Sciatic nerve (tissue), 2 donors: ENCODE measurements around the gene SPTBN1. TPM values are rescaled to one million over a fixed set of nuclear protein-coding genes. Genes with fewer than 3 reads are reported as not detected.
A peak's percentile ranks its signal among the peaks of the same experiment; 100 is the strongest.

Experiments used
- ATAC-seq: fragments of 200-7000 bp; cut with Tn5 transposase; one replicate; pipeline ENCODE4 v1.9.1; 2020; ENCODE audit warnings: mild to moderate bottlenecking, moderate library complexity
- DNase-seq: peaks from one replicate; pipeline ENCODE4 v3.0.0-alpha.2; 2020; ENCODE audit warnings: low spot score
- intact Hi-C: fragments of 100-400 bp; cut with DNase I; formaldehyde crosslinking; loops from one replicate; pipeline ENCODE4 v1.14.2; 2022
- total RNA-seq: library from RNA; stranded (reverse); fragmentation: NEBNext Ultra II Directional; extraction: Animal tissue kit (Norgen Biotek cat#: 25700); gene quantifications from one replicate; pipeline ENCODE4 v1.2.1, GENCODE V29; 2021
- donor health status: DM: no; HTN: no; CAD: no.
- donor health status: DM: no; HTN: no; CAD: no.

SPTBN1 gene
- total RNA-seq, 1 donor from 2014 or later, result 1,016 TPM

DNA sequence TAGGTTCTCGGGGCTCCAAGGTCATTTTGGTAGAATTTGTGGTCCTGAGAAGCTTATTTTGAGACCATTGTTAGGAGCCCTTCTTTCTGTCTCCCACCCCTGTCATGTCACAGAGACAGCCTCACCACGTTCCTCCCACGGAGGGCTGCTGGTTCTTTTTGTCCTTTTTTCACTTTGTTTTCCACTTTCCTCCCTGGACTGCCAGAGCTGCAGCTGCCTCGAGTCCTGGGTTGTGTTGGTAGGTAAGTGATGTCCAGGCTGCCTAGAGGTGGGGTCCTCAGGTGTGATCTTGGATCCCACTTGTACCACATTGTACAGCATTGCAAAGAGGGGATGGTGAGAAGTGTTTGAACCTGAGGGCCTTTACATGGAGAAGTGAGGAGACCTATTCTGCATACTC lies 137.1 kb downstream of the SPTBN1 start:
- intact Hi-C loops, result no loop called here
- no peak for ATAC-seq
- DNase-seq, result no peak

DNA sequence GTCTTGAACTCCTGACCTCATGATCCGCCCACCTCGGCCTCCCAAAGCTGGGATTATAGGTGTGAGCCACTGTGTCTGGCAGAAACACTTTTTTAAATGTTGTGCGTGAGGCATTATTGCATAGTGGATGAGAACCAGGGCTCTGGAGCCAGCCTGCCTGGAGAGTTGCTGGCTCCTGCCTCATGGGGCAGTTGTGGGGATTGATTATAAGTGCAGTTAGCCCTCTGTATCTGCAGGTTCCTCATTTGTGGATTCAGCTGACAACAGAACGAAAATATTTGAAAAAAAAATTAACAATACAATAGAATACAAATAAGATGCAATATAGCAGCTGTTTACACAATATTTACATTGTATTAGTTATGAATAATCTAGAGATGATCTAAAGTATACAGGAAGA lies 137.9 kb downstream of the SPTBN1 start:
- intact Hi-C loops, result no loop called here
- ATAC-seq, result no peak
- DNase-seq, result no peak

DNA sequence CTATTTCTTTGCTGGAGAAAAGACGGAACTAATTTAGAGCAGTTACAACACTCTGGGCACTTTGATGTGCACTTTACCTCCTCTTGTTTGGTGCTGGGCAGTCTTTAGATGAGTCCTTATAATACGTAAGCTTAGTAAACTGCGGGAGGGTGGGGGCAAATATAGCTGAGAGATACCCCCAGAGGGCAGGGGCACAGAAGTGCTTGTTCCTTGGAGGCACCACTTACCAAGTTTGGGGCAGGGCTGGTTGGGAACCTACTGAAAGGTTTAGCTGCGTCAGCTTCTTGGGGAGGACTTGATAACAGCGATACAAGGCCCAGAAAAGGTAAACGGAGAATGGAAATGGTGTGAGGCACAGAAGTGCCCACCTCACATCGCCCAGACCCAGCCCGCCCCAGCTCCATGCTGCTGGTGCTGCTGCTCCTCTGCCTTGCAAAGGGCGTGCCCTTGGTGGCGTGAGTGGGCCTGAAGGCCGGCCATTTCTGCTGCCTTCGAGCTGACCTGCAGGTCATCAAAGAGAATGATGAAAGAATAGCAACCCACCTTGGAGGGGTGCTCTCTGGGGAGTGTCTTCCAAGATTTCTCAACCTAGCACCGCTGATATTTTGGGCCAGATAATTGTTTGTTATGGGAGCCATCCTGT lies 139.2 kb downstream of the SPTBN1 start:
- intact Hi-C loops, result no loop called here
- ATAC-seq, result no peak
- no peak for DNase-seq

DNA sequence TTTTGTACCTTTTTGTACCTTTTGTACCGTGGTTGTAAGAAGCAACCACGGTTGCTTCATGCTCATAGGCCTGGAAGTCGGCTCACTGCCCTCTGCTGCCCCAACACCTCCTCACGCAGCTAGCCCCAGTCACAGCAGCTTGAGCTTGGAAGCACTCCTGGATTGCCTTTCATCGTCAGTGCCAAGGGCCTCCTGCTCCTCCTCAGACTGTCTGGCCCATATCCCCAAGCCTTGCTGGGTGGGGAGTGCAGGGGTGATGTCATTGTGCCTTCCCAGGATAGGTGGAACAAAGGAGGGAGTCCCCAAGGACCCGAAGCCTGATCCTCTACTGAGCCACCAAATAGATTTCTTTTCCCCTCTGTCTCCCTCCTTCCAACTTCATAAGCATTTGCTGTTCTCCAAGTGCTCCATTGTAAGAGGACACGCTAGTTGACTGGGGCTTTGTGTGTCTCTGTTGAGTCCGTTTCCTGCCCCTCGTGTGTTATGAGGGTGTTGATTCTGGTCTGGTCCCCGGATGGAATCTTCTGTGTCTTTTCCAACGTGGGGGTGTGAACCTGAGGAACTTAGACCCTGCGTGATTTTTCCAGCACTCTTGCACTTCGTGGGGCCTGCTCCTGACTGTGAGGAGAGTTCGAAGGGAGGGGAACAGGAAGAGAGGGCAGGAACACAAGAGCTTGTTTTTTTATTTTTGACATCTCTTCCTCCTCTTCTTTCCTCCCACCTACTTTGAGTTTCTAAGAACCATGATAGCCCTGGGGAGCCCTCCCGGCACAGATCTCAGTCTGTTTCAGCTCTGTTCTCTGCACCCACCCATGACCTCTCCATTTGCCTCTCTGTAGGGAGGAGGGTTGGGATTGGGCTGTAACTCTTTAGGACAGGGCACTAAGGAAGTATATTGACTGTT lies 140.1 kb downstream of the SPTBN1 start:
- no peak for DNase-seq
- intact Hi-C loops, result no loop called here
- peak; percentile 68 for ATAC-seq

DNA sequence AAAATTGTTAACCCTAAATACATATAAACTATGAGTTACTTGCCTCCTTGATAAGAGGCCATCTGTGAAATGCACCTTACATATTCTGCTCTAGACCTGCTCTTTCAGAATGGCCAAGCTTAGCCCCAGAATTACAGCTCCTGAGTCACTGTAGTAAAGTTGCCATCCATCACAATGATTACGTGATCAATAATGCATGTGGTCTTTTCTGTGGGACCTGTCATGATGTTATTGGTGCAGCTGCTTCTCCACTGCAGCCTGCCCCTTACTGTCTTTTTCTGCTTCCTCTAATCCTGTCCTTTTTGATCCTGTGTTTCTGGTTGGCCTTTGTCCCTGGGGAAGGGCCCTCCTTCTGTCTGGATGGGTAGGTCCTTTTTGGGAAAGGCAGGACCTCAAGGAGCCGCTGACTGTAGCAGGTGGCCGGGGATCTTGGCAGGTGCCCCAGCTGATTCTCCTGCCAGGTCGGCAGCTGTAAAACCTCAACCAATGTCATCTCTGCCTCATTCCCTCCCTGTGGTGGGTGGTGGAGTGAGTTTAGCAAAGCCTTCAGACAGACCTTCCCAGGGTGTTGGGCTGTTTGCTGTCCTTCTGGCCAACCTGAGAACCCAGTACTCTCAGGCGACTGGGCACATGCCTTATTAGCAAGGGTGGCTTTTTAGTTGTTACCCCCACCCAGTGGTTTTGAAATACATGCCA lies 141.2 kb downstream of the SPTBN1 start:
- no peak for DNase-seq
- intact Hi-C loops, result no loop called here
- no peak for ATAC-seq

DNA sequence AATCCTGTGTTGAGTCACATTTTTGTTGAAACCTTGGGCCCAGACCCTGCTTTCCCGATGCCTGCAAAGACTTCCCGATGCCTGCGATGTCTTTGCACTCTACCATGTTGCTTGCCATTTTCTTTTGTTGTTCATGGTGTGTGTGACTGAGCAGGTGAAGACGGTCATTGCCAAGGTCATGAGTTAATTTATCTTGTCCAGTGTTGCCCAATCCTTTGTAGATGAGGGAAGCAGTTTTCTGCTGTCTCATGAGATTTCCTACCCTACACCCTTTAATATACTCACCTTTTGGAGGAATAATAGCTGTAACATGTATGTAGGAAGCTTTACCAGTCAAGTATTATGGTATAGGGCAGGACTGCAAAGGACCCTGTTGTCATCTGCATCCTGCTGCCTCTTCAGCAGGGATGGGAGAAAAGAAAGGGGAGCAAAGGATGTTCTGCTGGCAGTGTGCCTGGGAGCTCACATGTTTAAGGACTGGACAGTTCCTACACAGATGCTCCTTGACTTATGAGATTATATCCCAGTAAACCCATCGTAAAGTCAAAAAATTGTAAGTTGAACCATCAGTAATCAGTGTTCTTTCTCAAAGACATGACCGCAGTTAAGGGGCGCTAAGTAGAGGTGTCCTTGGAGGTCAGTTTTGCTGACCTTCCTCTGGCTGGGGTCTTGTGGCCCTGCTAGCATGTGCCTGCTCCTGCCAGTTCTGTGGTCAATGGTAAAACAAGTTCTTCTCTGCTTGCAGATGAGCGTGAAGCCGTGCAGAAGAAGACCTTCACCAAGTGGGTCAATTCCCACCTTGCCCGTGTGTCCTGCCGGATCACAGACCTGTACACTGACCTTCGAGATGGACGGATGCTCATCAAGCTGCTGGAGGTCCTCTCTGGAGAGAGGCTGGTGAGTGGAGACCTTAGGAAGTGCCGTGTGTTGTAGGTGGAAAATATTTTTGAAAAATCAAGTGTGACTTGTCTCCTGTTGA lies 142.5 kb downstream of the SPTBN1 start:
- intact Hi-C loops, result no loop called here
- no peak for ATAC-seq
- no peak for DNase-seq

DNA sequence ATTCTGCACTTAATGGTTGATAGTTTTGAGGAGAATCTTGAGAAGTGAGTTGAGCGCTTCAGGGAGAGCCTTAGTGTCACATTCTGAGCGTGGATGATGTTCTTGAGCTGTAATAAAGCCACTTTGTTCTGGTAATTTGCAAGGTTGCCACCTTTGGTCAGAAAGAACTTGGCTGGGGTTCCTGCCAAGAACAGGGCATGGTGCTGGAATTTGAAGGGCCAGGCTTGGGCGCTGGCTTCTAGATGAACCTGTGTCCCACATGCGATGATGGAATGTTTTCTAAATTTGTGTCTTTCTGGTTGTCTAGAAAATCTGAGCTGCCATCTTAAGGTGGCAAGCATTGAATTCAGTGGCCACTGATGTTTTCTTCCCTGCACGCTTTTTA lies 143.2 kb downstream of the SPTBN1 start:
- intact Hi-C loops, result no loop called here
- ATAC-seq (no peak), DNase-seq (no peak)

DNA sequence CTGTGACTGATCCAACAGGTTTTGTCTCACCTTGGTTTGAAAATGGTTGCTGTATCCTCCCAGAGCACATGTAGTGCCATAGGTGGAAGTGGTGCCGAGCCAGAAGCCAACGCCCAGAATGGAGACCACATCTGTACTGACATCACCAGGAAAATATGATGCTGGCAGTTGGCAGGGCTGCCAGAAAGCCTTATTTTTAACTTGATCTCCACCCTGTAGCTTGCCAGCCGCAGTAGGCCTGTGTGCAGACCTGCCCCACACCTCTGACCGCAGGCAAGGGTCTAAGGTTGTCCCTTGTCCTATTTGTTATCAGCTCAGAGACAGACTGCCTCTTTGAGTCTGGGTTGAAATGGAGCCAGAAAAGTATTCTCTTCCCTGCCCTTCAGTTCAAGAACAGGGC lies 143.8 kb downstream of the SPTBN1 start:
- ATAC-seq (peak; percentile 38), DNase-seq (no peak)
- intact Hi-C loops, result no loop called here

DNA sequence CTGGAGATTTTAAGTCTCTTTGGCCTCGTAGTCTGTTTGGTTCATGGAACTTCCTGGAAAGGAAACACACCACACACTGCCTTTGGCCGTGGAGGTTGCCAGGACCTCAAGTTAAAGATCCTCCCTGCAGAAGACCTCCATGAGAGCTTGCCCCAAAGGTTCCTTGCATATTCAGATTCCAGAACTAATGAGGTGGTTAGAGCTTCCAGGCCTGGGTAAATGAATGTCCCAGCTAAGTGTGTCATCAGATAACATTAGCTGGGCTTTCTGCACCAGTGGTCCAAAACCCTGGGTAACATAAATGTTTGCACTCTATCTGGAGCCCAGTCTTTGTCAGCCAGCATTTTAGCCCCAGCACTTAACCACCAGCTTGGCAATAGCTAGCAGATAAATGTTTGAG lies 145.2 kb downstream of the SPTBN1 start:
- intact Hi-C loops, result no loop called here
- ATAC-seq, result no peak
- no peak for DNase-seq

DNA sequence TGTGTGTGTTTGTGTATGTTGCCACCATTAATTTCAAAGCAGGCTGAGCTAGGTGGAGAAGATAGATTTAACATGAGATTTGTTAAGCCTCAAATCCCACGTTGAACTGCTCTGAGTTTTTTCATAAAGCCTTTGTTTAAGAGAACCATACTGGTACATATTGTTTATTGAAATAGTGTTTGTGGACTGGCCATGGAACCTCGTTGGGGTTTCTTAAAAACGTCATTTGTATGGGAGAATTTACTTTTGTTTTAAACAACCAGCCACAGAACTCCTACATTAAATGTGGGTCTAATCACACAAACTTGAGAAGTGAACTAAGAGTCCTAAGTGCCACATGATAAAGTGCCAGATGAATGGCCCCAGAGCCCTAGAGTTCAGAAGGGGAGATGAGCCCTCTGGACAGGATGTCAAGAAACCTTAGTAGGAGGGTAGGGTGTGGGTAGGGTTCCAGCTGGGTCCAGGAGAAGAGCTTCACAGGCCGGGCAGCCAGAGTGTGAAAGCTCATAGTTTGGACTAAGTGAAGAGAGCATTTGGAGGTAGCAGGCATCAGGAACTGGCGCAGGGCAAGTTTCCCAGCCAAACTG lies 146.7 kb downstream of the SPTBN1 start:
- intact Hi-C loops, result no loop called here
- ATAC-seq (peak; percentile 5), DNase-seq (no peak)

DNA sequence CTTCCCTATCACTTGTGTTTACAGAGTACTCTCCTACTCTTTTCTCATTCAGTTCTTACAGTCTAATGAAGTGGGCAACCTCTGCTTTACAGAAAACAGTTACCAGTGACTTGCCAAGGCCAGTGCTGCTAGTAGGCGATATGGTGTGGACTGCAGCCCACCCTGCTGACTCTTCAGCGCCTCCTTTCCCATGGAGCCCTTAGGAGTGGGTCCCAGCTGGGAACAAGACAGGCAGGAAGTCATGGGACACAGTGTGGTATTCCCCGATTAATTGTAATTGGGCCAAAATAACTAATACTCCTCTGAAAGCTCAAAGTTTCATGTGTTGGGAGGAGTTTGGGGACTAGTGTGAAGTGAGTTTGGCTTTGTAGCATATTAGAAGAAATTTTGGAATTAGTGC lies 147.2 kb downstream of the SPTBN1 start:
- no peak for DNase-seq
- ATAC-seq, result peak; percentile 60
- intact Hi-C loops, result no loop called here

DNA sequence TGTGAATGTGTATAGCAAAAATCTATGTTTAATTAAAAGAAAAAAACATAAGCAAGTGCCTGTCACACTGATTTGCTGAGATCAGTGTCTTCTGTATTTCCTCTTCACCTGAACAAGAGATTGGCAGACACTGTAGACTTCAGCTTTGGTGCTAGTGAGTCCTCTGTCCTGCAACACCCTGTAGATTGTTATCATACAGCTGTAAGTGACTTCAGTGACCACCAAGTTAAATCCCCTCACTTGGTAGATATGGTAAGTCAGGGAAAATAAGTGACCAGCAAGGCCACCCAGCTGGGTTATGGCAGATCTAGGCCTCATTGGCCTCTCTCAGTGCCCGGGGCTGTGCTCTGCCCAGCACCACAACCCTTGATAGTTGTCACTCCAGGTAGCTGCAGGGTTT lies 147.7 kb downstream of the SPTBN1 start:
- intact Hi-C loops, result no loop called here
- DNase-seq, result no peak
- ATAC-seq, result no peak

DNA sequence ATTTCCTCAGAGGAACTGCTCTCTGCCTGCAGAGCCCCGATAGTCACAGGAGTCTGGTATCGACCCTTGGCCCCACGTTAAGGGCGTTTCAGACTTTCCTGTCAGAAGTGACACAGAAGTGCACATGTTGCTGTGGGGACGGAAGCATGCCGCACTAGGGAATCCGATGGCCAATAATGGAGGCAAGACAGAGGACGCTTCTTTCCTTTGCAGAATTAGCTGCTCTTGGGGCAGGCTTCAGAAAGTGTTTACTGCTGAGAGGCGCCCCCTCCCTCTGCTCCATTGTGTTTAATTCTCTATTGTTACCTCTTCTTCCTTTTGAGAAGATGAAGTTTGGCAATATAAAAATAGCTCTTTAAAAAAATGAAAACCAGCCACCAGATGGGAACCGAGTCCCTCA lies 148.7 kb downstream of the SPTBN1 start:
- ATAC-seq, result peak; percentile 20
- intact Hi-C loops, result no loop called here
- DNase-seq, result no peak

DNA sequence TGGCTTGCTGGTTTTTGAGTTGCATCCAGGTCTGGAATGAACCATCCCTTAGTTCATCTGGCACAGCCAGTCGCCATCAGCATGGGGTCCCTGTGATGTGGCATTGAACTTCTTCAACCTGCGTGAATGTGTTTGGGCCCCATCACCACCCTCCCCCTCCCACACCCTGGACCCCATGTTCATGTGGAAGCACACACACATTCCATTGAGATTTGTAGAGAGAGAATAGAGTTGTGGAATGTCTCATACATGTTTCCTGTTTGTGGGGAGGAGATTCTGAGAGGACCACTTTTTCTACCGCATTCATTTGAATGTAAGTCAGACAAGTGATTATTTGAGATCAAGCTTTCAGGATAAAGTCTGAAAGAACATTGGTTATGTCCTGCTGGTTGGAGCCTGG lies 149.7 kb downstream of the SPTBN1 start:
- DNase-seq, result no peak

DNA sequence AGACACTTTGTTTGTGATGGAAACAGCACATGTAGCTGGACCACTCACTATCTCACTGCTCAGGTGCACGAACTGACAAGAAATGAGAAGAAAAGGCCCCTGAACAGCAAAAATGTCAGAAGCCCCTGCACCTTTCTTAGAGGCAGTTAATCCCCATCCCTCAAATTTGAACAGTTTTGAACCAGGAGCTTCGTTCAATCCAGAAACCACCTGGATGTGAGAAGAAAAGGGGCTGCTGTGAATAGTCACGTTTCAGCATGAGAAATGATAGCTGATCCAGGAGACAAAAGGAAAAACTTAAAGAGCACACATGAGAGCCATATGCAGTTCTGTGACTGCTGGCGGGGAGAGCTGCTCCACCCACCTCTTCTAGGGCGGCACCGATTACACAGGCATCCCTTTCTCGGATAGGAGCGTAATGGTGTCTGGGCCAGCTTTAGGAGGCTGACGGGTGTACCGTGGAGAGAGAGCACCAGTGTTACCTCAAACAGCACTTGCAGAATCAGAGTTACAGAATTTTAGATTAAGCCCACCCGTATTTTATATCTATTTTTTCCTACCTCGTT lies 150.3 kb downstream of the SPTBN1 start:
- DNase-seq (no peak), ATAC-seq (peak; percentile 52)
- intact Hi-C loops, result no loop called here

More for the DNA sequence above, 149.7 kb downstream of the SPTBN1 start:
- intact Hi-C loops, result no loop called here
- ATAC-seq, result no peak

DNA sequence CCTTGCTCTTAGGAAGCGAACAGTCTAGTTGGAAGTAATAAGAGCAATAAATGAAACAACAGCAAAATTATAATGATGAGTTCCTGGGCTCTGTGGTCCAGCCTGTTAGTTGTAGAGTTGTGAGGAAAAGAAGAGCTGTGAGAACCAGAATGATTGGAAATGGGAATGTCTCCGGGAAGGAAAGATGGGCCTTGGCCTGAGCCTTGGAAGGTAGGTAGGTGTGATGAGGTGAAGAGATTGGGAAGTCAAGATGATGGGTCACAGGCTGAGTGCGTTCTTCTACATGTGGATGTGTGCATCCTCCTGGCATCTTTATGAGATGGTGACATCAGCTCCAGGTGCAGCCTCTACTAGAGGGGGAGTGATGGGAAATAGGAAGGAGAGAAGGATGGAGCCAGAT lies 152.1 kb downstream of the SPTBN1 start:
- intact Hi-C loops, result no loop called here
- no peak for DNase-seq
- no peak for ATAC-seq

DNA sequence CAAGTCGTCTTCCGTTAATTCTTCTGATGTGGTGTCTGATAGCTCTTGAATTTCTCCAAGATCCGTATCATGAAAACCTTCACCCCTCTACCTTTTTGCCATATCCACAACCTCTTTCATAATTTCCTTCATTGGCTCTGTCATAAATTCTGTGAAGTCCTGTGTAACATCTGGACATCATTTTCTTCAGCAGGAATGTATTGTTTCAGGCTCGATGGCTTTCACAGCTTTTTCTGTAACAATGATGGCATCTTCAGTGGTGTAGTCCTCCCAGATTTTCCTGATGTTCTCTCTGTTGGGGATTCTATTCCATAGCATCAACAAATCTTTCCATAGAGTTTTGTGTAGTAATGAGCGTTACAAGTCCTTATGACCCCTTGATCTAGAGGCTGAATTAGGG lies 153.1 kb downstream of the SPTBN1 start:
- DNase-seq (no peak), ATAC-seq (no peak)
- intact Hi-C loops, result no loop called here

DNA sequence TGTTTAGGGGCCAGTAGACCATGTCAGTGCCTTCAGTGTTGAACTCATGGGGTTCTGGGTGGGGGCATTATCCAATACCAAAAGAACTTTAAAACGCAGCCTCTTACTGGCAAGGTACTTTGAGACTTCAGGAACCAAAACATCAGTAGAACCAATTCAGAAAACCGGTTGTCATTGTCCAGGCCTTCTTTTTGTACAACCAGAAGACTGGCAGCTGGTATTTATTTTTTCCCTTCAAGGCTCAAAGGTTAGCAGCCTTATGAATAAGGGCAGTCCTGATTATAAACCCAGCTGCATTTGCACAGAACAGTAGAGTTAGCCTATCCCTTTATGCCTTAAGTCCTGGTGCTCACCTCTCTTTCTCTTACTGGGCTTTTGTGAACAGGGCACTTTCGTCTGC lies 153.5 kb downstream of the SPTBN1 start:
- intact Hi-C loops, result no loop called here
- ATAC-seq (no peak), DNase-seq (no peak)
